ENCODE results near the gene SPSB4. TPM values are rescaled to one million over a fixed set of nuclear protein-coding genes. Genes with fewer than 3 reads are reported as not detected.
A peak's percentile ranks its signal among the peaks of the same experiment; 100 is the strongest.
"Not testable (repeated sequence)": the region's sequence is repeated elsewhere in the genome, so short reads cannot be mapped to it uniquely, and the experiment has no call there.

Gene SPSB4
- total RNA-seq, 1 donor from 2014 or later = 0.35 TPM

GRCh38 chr3:141113680-141114079, 62.5 kb downstream of the SPSB4 start:
- not testable (repeated sequence) for DNase-seq (ENCODE audit: low spot score)

GRCh38 chr3:141114179-141114745, 63.1 kb downstream of the SPSB4 start:
- no peak for DNase-seq (ENCODE audit: low spot score)
- no peak for ATAC-seq

More at GRCh38 chr3:141113680-141114079, 62.5 kb downstream of the SPSB4 start:
- ATAC-seq = not testable (repeated sequence)

- ATAC-seq = peak; percentile 69
Observed at GRCh38 chr3:141114816-141115460, 63.8 kb downstream of the SPSB4 start.

GRCh38 chr3:141115789-141116541, 64.8 kb downstream of the SPSB4 start:
- DNase-seq (ENCODE audit: low spot score) (no peak), ATAC-seq (no peak)

More at GRCh38 chr3:141114816-141115460, 63.8 kb downstream of the SPSB4 start:
- no peak for DNase-seq (ENCODE audit: low spot score)

GRCh38 chr3:141116721-141117120, 65.6 kb downstream of the SPSB4 start:
- no peak for DNase-seq (ENCODE audit: low spot score)
- no peak for ATAC-seq

- not testable (repeated sequence) for ATAC-seq
Observed at GRCh38 chr3:141117982-141118381, 66.8 kb downstream of the SPSB4 start.

GRCh38 chr3:141122455-141123030, 71.4 kb downstream of the SPSB4 start:
- DNase-seq (ENCODE audit: low spot score) = no peak
- ATAC-seq = no peak

More at GRCh38 chr3:141117982-141118381, 66.8 kb downstream of the SPSB4 start:
- DNase-seq (ENCODE audit: low spot score) = not testable (repeated sequence)

- DNase-seq (ENCODE audit: low spot score) = no peak
- ATAC-seq = peak; percentile 37
Observed at GRCh38 chr3:141123677-141124410, 72.7 kb downstream of the SPSB4 start.

GRCh38 chr3:141124715-141125114, 73.6 kb downstream of the SPSB4 start:
- DNase-seq (ENCODE audit: low spot score) = no peak
- no peak for ATAC-seq

- ATAC-seq = no peak
- DNase-seq (ENCODE audit: low spot score) = no peak
Observed at GRCh38 chr3:141125351-141125750, 74.2 kb downstream of the SPSB4 start.

GRCh38 chr3:141126661-141127343, 75.7 kb downstream of the SPSB4 start:
- no peak for DNase-seq (ENCODE audit: low spot score)

GRCh38 chr3:141127344-141128125, 76.4 kb downstream of the SPSB4 start:
- no peak for DNase-seq (ENCODE audit: low spot score)
- ATAC-seq = no peak

More at GRCh38 chr3:141126661-141127343, 75.7 kb downstream of the SPSB4 start:
- no peak for ATAC-seq

- no peak for ATAC-seq
- DNase-seq (ENCODE audit: low spot score) = no peak
Observed at GRCh38 chr3:141128126-141128777, 77.1 kb downstream of the SPSB4 start.

- DNase-seq (ENCODE audit: low spot score) = no peak
- no peak for ATAC-seq
Observed at GRCh38 chr3:141129049-141129448, 77.9 kb downstream of the SPSB4 start.

GRCh38 chr3:141129541-141130011, 78.4 kb downstream of the SPSB4 start:
- no peak for ATAC-seq

GRCh38 chr3:141143517-141143916, 92.4 kb downstream of the SPSB4 start:
- ATAC-seq (no peak), DNase-seq (ENCODE audit: low spot score) (no peak)

More at GRCh38 chr3:141129541-141130011, 78.4 kb downstream of the SPSB4 start:
- DNase-seq (ENCODE audit: low spot score) = no peak

- DNase-seq (ENCODE audit: low spot score) (no peak), ATAC-seq (no peak)
Observed at GRCh38 chr3:141146979-141147470, 95.9 kb downstream of the SPSB4 start.

- no peak for ATAC-seq
Observed at GRCh38 chr3:141147657-141148056, 96.5 kb downstream of the SPSB4 start.

More at GRCh38 chr3:141147657-141148056, 96.5 kb downstream of the SPSB4 start:
- no peak for DNase-seq (ENCODE audit: low spot score)
